Ishikawa (cell line): Measurements from ENCODE around the gene TBC1D22A.

Experiments
- EP300 ChIP-seq: IDR thresholded peaks from 2 replicates; pipeline ENCODE4 v1.6.1; 2012; ENCODE audit warnings: borderline replicate concordance
- RAD21 ChIP-seq: IDR thresholded peaks from 2 replicates; pipeline ENCODE4 v1.6.1; 2012; ENCODE audit warnings: low read depth
- ZBTB7A ChIP-seq: IDR thresholded peaks from 2 replicates; pipeline ENCODE4 v1.6.1; 2012; ENCODE audit warnings: low read depth

- TF ChIP-seq ZBTB7A = no peak
- no peak for TF ChIP-seq EP300
- TF ChIP-seq RAD21 = no peak
These were observed 292.6 kb downstream of the TBC1D22A start for GRCh38 chr22:47055073-47055355.
